LHCN-M2 (cell line): Measurements from ENCODE around the gene RAPGEF1. TPM values are rescaled to one million over a fixed set of nuclear protein-coding genes. Genes with fewer than 3 reads are reported as not detected.
"Not testable (repeated sequence)": the region's sequence is repeated elsewhere in the genome, so short reads cannot be mapped to it uniquely, and the experiment has no call there.

ENCODE experiments used
- DNase-seq: peaks from one replicate; pipeline ENCODE4 v3.0.0-alpha.2; 2012; ENCODE audit warnings: low read depth
- polyA plus RNA-seq: library from polyadenylated mRNA; unstranded; fragments of >200 nt; gene quantifications from one replicate; pipeline ENCODE4 v1.2.1, GENCODE V29; 2012; ENCODE audit warnings: missing spikeins
- total RNA-seq: library from RNA; depleted of rRNA; stranded (reverse); fragments of >200 nt; gene quantifications from 2 replicates; pipeline ENCODE4 v1.2.3, GENCODE V29; 2014; rRNA removed

RAPGEF1 gene, protein sequence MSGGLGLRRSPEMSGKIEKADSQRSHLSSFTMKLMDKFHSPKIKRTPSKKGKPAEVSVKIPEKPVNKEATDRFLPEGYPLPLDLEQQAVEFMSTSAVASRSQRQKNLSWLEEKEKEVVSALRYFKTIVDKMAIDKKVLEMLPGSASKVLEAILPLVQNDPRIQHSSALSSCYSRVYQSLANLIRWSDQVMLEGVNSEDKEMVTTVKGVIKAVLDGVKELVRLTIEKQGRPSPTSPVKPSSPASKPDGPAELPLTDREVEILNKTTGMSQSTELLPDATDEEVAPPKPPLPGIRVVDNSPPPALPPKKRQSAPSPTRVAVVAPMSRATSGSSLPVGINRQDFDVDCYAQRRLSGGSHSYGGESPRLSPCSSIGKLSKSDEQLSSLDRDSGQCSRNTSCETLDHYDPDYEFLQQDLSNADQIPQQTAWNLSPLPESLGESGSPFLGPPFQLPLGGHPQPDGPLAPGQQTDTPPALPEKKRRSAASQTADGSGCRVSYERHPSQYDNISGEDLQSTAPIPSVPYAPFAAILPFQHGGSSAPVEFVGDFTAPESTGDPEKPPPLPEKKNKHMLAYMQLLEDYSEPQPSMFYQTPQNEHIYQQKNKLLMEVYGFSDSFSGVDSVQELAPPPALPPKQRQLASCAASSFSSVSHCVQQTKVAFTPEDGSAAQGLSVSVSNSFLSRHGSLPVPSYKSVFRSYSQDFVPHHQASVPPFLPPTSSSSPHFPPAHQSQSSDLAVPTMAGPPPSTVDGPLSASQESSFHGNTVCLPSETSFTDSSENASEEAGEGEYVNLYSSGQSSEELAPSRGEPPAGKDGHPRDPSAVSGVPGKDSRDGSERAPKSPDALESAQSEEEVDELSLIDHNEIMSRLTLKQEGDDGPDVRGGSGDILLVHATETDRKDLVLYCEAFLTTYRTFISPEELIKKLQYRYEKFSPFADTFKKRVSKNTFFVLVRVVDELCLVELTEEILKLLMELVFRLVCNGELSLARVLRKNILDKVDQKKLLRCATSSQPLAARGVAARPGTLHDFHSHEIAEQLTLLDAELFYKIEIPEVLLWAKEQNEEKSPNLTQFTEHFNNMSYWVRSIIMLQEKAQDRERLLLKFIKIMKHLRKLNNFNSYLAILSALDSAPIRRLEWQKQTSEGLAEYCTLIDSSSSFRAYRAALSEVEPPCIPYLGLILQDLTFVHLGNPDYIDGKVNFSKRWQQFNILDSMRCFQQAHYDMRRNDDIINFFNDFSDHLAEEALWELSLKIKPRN (N-terminal part only)
- total RNA-seq = 32.1 and 44.9 TPM in 2 replicates
- polyA plus RNA-seq = 57.0 TPM

DNA sequence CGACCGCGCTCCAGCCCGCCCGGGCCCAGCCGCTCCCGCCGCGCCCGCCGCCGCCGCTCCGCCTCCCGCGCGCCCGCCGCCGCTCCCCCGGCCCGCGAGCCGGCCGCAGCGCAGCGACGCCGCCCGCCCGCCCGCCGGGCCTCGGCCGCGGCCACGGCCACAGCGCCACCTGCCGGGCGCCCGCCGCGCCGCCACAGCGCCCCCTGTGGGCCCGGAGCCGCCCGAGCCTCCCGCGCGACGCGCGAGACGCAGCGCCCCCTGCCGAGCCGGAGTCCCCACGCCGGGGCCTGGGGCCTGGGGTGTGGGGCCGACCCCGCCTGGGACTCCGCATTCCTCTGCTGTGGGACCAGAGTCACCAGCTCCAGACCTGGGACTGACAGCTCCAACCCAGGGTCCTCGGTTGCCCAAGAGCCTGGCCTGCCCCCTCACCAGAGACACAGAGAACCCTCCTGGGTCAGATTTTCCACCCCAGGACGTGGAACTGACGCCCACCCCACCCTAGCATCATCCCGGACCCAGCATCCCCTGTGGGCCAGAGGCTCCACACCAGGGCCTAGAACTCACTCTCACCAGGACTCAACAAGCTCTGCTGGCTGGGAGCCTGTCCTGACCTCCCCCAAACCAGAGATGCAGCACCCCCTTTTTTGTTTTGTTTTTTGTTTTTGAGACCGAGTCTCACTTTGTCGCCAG lies at the start of gene RAPGEF1:
Gene RAPGEF1, minus strand, starts transcription at position 118 of the 690 bp plus-strand sequence. CDS start 246 bp downstream, outside the sequence.
- no peak for DNase-seq

DNA sequence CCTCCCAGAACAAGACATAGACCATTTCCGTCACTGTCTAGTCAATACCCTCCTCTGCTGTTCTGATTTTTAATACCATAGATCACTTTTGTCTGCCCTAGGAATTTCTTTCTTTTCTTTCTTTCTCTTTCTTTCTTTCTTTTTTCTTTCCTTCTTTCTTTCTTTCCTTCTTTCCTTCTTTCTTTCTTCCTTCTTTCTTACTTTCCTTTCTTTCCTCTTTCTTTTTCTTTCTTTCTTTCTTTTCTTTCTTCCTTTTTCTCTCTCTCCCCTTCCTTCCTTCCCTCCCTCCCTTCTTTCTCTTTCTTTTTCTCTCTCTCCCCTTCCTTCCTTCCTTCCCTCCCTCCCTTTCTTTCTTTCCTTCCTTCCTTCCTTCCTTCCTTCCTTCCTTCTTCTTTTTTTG lies 49.0 kb upstream of the RAPGEF1 start:
- no peak for DNase-seq

DNA sequence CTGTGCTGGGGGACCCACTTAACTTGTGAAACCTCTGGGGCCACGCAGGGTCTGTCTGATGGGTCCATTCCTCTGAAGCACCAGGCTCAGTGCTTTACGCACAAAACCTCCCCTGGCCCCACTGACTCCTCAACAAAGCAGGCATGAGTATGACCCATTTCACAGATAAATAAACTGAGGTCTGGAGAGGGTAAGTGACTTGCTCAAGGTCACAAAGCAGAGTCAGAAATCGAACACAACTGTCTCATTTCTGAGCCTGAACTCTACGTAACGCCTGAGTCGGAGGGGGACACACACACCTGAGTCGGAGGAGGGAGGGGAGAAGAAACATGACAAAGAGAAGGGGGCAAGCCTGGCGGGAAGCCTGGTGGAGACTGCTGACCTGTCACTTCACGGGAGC lies 48.0 kb upstream of the RAPGEF1 start:
- no peak for DNase-seq

DNA sequence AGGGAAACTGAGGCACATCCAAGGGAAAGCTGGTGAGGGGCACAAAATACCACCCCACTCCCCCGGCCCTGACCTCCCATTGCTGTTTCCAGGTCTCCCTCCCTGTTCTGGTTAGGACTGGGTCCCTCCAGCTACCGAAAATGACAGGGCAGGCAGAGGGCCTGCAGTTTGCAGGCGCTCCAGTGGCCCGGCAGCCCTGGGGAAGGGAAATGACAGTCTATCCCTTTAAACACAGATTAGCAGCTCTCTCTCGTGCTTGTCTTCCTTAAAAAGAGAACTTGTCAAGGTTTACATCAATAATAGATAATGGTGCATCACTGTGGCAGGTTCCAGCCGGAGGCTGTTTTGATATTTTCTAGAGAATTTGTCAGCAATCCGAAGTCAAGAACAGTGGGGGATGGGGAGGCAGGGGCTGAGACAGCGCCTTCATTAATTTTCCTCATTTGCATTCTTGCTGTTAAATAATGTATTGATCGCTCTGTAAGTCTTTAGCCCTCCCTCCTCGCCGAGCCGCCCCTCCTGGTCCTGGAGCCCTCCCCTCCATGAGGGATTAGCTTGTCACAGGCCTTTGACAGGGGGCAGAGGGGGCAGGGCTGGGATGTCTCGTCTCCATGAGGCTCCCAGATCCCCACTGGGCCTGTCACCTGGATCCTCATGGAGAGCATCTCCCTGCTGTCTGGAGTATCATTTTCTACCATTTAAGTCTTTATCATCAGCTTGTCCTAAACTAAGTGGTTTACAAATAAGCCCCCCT lies 45.0 kb upstream of the RAPGEF1 start:
- no peak for DNase-seq

DNA sequence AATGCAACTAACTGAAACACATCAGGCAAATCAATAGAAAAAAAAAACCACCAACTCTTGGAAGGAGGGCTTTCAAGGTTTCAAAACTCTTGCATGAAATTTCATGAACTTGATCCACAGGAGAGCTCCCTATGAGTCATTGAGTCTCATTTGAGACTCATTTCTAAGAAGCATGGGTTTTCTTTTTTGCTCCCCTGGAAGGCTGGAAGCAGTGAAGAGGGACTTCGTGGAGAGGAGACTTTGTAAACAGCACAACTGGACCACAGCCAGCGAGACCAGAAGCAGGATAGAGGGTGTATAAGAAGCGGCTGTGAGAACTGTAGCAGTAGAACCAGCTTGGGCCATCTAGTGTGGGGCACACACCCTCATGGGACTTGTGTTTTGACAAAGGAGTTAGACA lies 41.2 kb upstream of the RAPGEF1 start:
- DNase-seq = no peak

DNA sequence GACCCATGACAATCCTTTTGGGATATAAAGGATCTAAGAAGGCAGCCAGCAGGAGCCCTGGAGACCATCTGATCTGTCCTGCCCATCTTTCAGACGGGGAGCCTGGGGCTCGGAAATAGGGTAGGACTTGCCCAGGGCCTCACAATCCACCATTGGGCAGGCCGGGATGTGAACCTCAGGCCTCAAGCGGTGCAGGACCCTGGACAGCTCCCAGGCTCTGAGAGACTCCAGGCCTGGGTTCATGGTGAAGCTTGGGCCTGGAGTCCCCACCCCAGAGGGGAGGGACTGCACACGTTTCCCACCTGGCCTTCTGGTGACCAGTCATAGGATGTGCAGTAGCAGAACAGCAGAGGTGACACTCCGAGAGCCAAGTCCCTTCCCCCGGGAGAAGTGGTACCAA lies 36.6 kb upstream of the RAPGEF1 start:
- peak; percentile 34 for DNase-seq

DNA sequence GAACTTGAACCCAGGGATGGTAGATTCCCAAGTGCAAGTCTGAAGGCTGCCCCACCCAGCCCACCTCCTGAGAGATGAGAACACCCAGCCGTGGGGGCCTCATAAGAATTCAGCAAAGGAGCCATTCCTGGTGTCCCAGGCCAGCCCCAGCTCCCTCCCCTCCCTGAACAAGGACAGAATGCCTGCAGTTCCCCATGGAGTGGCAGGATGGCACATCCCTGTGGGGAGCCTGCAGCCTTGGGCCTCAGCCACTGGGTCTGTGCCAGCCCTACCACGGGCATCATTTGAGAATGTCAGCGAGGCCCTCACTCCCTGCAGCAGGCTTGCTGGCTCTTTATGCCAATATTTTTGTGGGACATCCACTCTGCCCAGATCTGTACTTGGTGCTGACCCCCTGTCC lies 36.2 kb upstream of the RAPGEF1 start:
- DNase-seq = no peak

DNA sequence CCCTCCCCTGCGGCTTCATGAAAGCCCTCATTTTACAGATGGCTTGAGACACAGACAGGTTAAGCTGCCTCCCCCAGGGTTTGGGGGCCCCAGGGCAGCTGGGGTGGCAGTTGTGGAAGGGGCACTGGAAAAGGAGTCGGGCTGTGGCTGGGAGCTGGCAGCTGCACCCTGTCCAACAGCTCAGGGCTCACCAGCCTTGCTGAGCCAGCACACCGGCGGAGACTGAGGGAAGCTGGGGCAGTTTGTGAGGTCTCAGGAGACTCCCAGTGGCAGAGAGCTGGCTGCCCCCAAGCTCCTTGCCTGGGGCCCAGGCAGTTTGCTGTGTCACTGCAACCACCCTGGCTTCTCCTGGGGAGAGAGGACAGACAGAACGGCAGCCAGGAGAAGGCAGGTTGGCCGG lies 34.8 kb upstream of the RAPGEF1 start:
- DNase-seq = no peak

DNA sequence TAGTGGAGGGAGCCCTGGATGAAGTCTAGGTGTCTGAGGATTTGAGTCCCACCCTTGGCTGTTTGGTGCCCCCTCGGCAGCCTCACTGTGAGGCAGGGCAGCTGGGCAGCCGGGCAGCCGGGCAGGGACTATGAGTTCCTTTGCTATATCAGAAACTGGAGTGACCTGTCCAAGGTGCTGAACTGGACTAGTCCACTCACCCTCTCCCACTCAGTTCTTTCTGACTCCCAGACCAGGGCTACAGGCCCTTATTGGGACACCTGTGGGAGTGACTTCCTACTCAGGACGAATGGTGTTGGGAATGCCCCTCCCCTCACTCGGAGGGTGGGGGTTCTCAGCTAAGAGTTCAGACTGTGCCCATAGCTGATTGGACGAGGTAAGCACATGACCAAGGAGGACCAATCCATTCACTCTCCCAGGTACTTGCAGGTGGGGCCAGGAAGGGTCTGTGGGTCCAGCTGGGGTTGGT lies 34.1 kb upstream of the RAPGEF1 start:
- DNase-seq = peak; percentile 61

DNA sequence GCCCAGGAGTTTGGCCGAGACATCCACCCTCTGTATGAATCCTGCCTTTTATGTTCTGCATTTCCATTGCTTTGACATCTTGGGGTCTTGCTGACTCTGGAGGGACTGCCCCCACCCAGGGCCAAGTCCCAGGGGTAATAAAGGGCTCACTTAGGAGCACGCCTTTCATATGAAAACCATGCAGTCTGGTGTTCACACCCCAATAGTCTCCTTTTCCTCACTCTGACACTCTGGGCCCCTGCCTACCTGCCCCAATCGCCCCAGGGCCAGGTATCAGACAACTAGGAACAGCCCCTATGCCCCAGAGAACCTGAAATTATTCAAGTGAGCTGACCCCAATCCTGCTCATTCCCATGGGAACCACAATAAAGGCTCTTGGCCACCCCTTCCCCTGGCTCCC lies 33.1 kb upstream of the RAPGEF1 start:
- no peak for DNase-seq

DNA sequence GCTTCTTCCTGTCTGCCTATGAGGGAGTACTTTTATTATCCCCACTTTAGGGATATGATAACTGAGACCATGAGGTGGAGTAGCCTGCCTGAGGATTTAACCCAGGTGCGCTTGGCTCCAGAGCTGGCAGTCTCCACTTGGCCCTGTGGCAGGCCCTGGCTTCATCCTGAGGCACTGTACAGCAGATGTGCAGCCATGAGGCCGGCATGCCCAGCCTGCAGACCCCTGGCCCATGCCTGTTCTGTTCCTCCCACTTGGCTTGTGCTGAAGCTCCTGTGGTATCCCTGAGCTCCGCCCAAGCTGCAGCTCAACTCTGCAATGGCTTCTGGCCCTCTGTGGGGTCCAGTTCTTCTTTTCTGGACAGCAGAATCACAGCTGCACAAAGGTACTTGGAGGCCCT lies 31.8 kb upstream of the RAPGEF1 start:
- DNase-seq = no peak

DNA sequence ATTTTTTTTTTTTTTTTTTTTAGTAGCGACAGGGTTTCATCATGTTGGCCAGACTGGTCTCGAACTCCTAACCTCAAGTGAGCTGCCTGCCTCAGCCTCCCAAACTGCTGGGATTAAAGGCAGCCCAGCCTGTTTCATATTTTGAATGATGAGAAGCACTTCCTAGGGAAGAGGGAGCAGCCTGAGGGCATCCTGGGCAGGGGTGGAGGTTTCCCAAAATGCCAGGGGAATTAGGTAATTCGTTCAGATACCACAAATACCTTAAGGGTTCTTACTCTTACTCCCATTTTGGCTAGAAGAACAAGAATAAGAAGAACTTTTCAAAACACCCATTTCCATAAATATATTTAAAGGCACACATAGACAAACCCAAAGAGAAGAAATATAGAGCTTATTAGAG lies 29.5 kb upstream of the RAPGEF1 start:
- no peak for DNase-seq

DNA sequence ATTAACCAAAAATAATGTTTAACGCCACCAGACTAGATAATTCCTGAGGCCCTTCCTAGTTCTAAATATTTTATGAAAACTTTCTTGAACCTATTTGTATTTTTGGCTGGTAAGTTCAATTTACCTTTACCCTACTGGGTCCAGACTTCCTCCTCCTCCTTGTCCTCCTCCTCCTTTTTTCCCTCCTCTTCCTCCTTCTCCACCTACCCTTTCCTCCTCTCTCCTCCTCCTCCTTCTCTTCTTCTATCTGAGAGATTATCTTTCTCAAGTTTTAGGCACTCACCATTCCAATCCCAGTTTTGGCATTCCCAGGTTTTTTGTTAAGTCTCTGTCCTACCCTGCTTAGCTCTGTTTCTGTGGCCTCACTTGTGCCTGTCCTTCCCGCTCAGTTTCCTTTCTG lies 24.7 kb upstream of the RAPGEF1 start:
- no peak for DNase-seq

DNA sequence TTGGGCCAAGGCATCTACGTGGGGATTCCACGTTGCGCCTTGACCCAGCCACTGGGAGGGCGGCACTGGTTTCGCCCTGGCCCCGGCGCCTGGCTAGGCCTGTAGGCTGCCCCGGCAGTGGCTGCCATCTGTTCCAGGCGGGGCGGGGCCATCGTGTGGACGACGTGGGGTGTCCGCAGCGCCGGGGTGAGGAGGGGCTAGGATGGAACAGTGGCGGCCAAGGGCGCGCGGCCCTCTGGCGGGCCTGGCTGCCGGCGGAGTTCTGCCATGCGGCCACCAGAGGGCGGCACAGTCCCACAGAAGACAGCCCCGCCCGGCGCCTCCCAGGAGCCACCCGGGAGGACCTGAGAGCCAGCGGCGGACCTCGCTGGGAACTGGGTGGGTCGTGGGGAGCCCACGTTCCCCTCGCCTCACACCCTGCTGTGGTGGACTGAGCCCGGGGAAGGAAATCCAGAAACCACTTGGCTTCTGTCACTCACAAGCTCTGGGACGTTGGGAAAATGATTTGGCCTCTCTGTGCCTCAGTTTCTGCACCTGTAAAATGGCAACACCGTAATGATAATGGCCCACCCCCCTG lies 22.6 kb upstream of the RAPGEF1 start:
- DNase-seq = peak; percentile 44

DNA sequence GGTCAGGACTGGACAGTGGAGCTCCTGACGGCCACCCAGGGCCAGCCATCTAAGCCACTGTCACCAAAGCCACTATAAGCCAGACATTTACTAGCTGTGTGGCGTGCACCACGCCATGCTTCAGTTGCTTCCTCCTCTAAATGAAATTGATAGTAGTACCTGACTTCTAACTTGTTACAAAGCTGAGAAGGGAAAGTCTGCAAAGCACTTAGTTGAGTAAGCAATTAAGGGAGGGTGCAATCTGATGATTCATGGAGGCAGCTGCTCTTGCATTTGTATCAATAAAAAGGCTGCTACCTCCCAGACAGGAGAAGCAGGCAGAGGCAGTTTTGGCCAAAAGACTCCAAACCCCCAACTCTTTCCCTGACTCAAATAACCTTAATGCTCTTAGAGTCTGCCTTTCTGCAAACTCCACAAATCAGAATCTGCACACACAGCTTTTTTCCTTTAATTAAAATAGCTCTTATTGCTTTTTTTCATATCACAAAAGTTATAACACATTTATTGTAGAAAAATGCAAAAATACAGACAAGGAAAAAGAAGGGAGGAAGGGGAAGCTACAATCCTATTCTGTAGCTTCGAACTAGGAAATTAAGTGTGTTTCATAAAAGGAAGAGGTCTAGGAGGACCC lies 19.3 kb upstream of the RAPGEF1 start:
- DNase-seq = peak; percentile 54

DNA sequence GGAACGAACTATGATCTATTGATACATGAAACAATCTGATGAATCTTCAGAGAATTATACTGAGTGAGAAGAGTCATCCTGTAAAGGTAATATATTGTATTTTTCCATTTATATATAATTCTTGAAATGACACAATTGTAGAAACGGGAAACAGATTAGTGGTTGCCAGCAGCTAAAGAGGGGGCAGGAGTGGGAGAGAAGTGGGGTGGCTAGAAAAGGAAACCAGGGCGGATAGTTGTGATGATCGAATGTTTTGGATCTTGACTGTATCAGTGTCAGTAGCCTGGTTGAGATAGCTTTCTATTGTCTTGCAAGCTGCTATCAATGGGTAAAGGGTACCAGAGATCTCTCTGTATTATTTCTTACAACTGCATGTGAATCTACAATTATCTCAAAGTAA lies 17.7 kb upstream of the RAPGEF1 start:
- DNase-seq = no peak

DNA sequence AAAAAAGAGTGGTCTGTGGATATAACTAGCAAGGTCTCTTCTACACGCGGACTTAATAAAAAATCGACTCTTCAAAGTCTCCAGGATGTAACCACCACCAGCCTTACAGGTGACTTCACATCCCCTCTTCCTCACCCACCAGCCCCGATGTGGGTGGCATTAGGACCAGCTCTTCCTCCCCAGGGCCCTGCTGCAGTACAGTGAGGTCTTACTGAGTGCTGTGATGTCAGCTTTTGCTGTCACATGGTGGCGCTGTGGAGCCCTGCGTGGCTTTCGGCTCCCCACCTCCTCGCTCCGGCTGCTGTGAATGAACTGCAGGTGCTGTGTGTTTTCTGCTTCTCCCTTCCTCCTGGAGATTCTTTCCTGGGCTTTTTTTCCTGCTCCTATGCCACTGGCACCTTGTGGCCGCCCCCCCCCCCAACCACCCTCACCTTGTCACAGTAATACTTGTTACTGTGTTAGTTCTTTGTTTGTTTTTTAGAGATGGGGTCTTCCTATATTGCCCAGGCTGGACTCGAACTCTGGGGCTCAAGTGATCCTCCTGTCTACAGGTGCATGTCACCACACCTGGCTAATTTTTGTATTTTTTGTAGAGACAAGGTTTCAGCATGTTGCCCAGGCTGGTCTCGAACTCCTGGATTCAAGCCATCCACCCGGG lies 15.8 kb upstream of the RAPGEF1 start:
- DNase-seq = peak; percentile 67

DNA sequence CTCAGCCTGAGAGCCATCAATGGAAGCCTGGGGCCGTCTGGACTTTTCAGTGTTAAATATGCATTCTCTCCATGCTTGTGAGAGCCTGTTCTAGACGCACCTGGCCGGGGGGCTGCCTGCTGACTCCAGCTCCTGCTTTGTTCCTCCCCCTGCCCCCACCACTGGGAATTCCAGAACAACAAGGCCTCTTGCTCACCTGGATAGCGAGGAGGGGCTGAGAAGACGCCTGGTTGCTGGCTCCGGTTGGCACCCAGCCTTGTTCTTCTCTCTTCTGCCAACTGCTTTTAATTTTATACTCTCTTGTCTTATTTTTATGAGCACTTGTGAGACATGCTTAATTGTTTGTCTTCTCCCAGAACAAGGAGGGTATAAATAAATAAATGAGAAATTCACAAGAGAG lies 15.0 kb upstream of the RAPGEF1 start:
- DNase-seq = no peak

DNA sequence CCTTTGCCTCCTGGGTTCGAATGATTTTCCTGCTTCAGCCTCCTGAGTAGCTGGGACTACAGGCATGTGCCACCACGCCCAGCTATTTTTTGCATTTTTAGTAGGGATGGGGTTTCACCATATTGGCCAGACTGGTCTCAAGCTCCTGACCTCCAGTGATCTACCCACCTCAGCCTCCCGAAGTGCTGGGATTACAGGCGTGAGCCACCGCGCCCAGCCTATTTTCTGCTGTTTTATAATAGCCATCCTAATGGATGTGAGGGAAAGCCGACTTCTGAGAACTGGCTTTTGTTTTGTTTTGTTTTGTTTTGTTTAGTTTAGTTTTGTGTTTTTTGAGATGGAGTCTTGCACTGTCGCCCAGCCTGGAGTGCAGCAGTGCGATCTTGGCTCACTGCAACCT lies 13.9 kb upstream of the RAPGEF1 start:
- not testable (repeated sequence) for DNase-seq
